ENCODE measurements around the gene ZNF181. TPM values are rescaled to one million over a fixed set of nuclear protein-coding genes. Genes with fewer than 3 reads are reported as not detected.
"Not testable (repeated sequence)": the region's sequence is repeated elsewhere in the genome, so short reads cannot be mapped to it uniquely, and the experiment has no call there.

ZNF181 gene
- total RNA-seq (2014; rRNA removed) (2.8 and 17.2 TPM in 2 replicates), Bru-seq, nascent RNA (percentile 62 among the genes with signal in this experiment), BruChase-seq, experiment 1, labeled RNA remaining after a 6-hour chase (percentile 51 among the genes with signal in this experiment), BruChase-seq, experiment 2, labeled RNA remaining after a 2-hour chase (percentile 66 among the genes with signal in this experiment)
- long read RNA-seq, full-length matches to known transcripts: 3 of 18 reads
- long read RNA-seq, partial matches to known transcripts: 2 of 18 reads
- long read RNA-seq, other reads (novel, unspliced or antisense): 13 of 18 reads

GRCh38 chr19:34733746-34734536, at the start of gene ZNF181:
TSS of gene ZNF181 (plus strand) at chr19:34734243. CDS start at chr19:34735038, 795 bp downstream.
- ATAC-seq (peak; percentile 95), DNase-seq (peak; percentile 79)
- H3F3A ChIP-seq (ENCODE audit: low read length, unreplicated experiment): no peaks in the 10 kb centered on the region
- peaks cover 12% of the 10 kb centered on the region; the same call in 1 of the 2 replicates for H3K36me3 ChIP-seq (ENCODE audit: low read depth, low read length)
- peak within 1 kb of the TSS; percentile 88 for H3K4me3 ChIP-seq (ENCODE audit: low read length)
- no peaks in the 10 kb centered on the region for H4K20me1 ChIP-seq (ENCODE audit: low read length)
- no peaks in the 10 kb centered on the region for H3K9me2 ChIP-seq (replicated peaks; ENCODE audit: low read length)
- peak within 1 kb of the TSS; percentile 90 for H2AFZ ChIP-seq (ENCODE audit: low read length)
- no peaks in the 10 kb centered on the region for H3K9me3 ChIP-seq (ENCODE audit: low read length)
- H3K9ac ChIP-seq (ENCODE audit: low read length): peak within 1 kb of the TSS; percentile 93
- ChIA-PET POLR2A (ENCODE audit: unreplicated experiment) (interaction anchor here (0.6 kb wide), 1 partner anchor 57 kb away, joined by 3 read pairs; the partner anchor contains the start of genes SCGB2B2 and ZNF302), CTCF (no interaction called here)
- no peak for TF ChIP-seq EZH2 (IDR thresholded peaks at IDR 0.05; ENCODE audit: low read length, unreplicated experiment)
- no peak for TF ChIP-seq EZH2phosphoT487 (IDR thresholded peaks at IDR 0.05; ENCODE audit: borderline replicate concordance, low read length)
- no peak for TF ChIP-seq CTCF (conservative IDR thresholded peaks at IDR 0.05; ENCODE audit: low read depth, low read length)
- peak within 1 kb of the TSS; percentile 74 for H3K27ac ChIP-seq (ENCODE audit: low read length)
- peak within 1 kb of the TSS; percentile 95 for H3K4me2 ChIP-seq (ENCODE audit: low read length)
- no peaks in the 10 kb centered on the region for H3K27me3 ChIP-seq (ENCODE audit: low read length)
- BruUV-seq (replicated peaks): no TSS peak
- H3K4me1 ChIP-seq (ENCODE audit: insufficient read depth, low read length): no peaks in the 10 kb centered on the region
- H3K79me2 ChIP-seq (ENCODE audit: low read length): peaks cover 17% of the 10 kb centered on the region
- intact Hi-C loops (cut with micrococcal nuclease): loop anchor here (2.0 kb wide), 1 partner anchor 57 kb away; the partner anchor contains the start of genes SCGB2B2 and ZNF302

GRCh38 chr19:34685266-34685665, 48.8 kb upstream of the ZNF181 start:
- POLR2A ChIA-PET (ENCODE audit: unreplicated experiment); H3K79me2 ChIP-seq (ENCODE audit: low read length); intact Hi-C loops (cut with micrococcal nuclease); H4K20me1 ChIP-seq (ENCODE audit: low read length); H3K9ac ChIP-seq (ENCODE audit: low read length); H3K9me2 ChIP-seq (replicated peaks; ENCODE audit: low read length); H3K4me3 ChIP-seq (ENCODE audit: low read length); ATAC-seq; BruUV-seq (replicated peaks); H3K4me2 ChIP-seq (ENCODE audit: low read length); CTCF ChIA-PET; H3K27me3 ChIP-seq (ENCODE audit: low read length); H3K27ac ChIP-seq (ENCODE audit: low read length); H3K4me1 ChIP-seq (ENCODE audit: insufficient read depth, low read length); H2AFZ ChIP-seq (ENCODE audit: low read length); H3F3A ChIP-seq (ENCODE audit: low read length, unreplicated experiment); DNase-seq; H3K9me3 ChIP-seq (ENCODE audit: low read length): not testable (repeated sequence)
- peaks cover 40% of the 10 kb centered on the region for H3K36me3 ChIP-seq (ENCODE audit: low read depth, low read length)

GRCh38 chr19:34686455-34686854, 47.6 kb upstream of the ZNF181 start:
- Histone ChIP-seq H3K4me1 (ENCODE audit: insufficient read depth, low read length) (no peaks in the 10 kb centered on the region), H3F3A (ENCODE audit: low read length, unreplicated experiment) (no peaks in the 10 kb centered on the region), H3K4me2 (ENCODE audit: low read length) (no peak overlapping the region), H3K9ac (ENCODE audit: low read length) (no peak overlapping the region), H3K27me3 (ENCODE audit: low read length) (no peaks in the 10 kb centered on the region), H3K9me3 (ENCODE audit: low read length) (no peaks in the 10 kb centered on the region), H3K36me3 (ENCODE audit: low read depth, low read length) (peaks cover 31% of the 10 kb centered on the region), H4K20me1 (ENCODE audit: low read length) (no peaks in the 10 kb centered on the region), H3K4me3 (ENCODE audit: low read length) (no peak overlapping the region), H3K79me2 (ENCODE audit: low read length) (no peaks in the 10 kb centered on the region), H3K27ac (ENCODE audit: low read length) (no peak overlapping the region), H3K9me2 (replicated peaks; ENCODE audit: low read length) (no peaks in the 10 kb centered on the region), H2AFZ (ENCODE audit: low read length) (no peak overlapping the region)
- ATAC-seq: no peak
- intact Hi-C loops (cut with micrococcal nuclease): no loop called here
- TF ChIP-seq EZH2 (IDR thresholded peaks at IDR 0.05; ENCODE audit: low read length, unreplicated experiment) (no peak), EZH2phosphoT487 (IDR thresholded peaks at IDR 0.05; ENCODE audit: borderline replicate concordance, low read length) (no peak), CTCF (conservative IDR thresholded peaks at IDR 0.05; ENCODE audit: low read depth, low read length) (no peak)
- no peak for DNase-seq
- ChIA-PET POLR2A (ENCODE audit: unreplicated experiment) (no interaction called here), CTCF (no interaction called here)
- BruUV-seq (replicated peaks): no TSS peak

All from PC-3 (cell line).